GM21723 (cell line): Measurements from ENCODE around the gene NLGN1.
"Not testable (repeated sequence)": the region's sequence is repeated elsewhere in the genome, so short reads cannot be mapped to it uniquely, and the experiment has no call there.

Experiments used
- ATAC-seq: cut with Tn5 transposase; IDR thresholded peaks from one replicate; pipeline ENCODE4 v1.9.1; 2021; ENCODE audit warnings: mild to moderate bottlenecking, moderate library complexity; ENCODE audit not compliant: unreplicated experiment

The NLGN1 gene

DNA sequence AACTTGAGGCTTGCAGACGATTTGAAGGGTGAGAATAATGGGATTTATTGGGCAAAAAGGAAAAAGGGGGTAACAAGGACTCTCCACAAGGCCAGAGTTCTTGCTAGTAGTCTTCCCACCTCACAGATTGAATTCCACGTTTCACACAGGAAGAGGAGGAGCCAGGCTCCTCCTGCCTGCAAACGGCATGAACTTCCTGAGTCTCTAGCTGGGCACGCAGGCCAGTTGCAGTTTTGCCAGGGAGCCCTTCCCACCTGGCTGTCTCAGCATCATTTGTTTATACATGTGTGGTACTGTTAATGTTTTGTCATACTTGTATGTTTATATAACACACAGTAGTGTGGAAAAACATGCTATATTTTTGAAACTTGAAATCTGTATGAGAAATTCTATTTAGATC is 155.0 kb downstream of the NLGN1 start:
- no peak for ATAC-seq

- ATAC-seq, result peak; percentile 62
Measured at GRCh38 chr3:173553635-173554280, 156.2 kb downstream of the NLGN1 start.

DNA sequence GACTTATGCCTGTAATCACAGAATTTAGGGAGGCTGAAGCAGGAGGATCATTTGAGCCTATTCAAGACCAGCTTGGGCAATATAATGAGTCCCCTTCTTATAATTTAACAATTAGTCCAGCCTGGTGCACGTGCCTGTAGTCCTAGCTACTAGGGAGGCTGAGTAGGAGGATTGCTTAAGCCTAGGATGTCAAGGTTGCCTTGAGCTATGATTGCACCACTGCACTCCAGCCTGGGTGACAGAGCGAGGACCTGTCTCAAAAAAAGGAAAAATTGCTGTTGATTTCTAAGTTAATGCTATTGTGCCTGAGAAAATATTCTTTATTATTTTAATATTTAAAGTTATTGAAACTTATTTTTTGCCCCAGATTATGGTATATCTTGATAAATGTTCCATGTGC is 159.0 kb downstream of the NLGN1 start:
- no peak for ATAC-seq

DNA sequence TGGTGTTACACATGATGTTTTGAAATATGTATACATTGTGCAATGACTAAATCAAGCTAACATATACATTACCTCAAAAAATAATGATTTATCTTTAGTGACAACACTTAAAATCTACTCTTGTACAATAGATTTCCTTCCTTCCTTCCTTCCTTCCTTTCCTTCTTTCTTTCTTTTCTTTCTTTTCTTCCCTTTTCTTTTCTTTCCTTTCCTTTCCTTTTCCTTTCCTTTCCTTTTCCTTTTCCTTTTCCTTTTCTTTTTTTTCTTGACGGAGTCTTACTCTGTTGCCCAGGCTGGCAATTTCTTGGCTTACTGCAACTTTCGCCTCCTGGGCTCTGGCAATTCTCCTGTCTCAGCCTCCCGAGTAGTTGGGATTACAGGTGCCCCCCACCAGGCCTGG is 170.5 kb downstream of the NLGN1 start:
- ATAC-seq, result no peak

GRCh38 chr3:173568623-173569022 is 171.1 kb downstream of the NLGN1 start:
- no peak for ATAC-seq

DNA sequence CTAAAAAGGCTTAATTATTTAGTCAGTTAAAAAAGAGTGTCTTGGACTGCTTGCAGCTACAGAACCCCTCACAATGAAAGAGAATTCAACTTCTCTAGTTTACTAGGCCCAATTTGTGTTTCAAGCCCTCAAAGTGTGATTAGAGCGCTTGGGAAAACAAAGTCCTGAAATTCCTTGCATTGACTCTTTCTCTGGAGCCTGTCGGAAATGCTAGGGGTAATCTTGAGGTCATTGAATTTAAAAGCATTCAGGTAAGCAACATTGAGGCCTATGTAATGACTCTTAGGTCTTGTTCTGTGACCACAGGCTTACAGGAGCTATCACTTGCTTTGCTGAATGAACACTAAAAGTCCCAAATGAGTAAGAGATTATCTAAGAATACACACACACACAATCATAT is 186.0 kb downstream of the NLGN1 start:
- ATAC-seq, result no peak

DNA sequence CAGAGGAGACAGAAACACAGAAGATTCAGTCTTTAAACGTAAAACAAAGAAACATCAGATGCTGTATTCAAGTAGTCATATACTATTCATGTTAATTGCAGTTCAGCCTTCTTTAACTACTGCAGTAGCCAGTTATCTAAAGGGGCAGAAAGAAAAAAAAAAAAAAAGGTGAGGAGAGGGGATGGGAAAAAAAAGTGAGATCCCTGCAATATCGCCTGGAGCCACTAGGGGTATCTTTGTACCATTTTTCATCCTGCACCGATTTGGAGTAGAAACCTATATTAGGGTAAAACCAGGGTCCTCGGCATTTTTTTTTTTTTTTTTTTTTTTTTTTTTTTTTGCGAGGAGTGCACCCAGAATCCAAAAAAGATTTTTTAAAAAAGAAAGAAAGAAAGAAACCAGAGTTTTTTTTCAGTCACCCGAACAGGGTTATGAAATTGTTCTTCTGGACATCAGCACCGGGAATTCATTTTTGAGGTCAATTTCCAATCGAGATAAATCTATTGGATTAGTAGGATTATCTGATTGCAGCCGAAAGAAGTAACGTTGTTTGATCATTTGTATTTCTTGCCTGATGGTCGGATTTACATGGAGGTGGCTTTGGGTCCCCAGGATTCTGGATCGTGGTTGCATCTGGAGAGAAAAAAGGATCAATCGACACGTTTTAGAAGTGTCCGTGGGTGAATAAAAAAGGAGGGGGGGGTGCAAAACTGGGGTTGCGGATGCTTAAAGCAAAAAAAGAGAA is 186.7 kb downstream of the NLGN1 start:
- ATAC-seq, result no peak

GRCh38 chr3:173584838-173585831 is 187.6 kb downstream of the NLGN1 start:
- no peak for ATAC-seq

GRCh38 chr3:173586166-173586565 is 188.6 kb downstream of the NLGN1 start:
- ATAC-seq, result no peak

- ATAC-seq, result no peak
Measured at GRCh38 chr3:173587055-173587454, 189.5 kb downstream of the NLGN1 start.

GRCh38 chr3:173588556-173588955 is 191.0 kb downstream of the NLGN1 start:
- no peak for ATAC-seq

DNA sequence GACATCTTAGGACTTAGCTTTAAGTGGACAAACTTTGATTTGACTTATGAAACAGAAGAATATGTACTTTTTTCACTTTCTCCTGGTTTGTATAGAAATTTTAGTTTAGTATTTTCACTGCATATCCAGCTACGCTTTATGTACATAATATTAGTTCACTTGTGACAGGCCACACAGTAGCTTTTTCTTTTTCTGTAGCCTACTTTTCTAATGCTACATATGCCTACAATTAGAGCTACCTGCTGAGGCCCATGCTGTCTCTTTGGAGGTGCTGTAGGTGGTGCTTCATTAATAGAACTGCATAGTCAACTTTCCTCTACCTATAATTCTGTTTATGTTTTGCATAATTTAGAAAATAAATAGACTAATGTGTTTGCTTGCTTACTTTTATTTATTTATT is 191.6 kb downstream of the NLGN1 start:
- ATAC-seq, result no peak

DNA sequence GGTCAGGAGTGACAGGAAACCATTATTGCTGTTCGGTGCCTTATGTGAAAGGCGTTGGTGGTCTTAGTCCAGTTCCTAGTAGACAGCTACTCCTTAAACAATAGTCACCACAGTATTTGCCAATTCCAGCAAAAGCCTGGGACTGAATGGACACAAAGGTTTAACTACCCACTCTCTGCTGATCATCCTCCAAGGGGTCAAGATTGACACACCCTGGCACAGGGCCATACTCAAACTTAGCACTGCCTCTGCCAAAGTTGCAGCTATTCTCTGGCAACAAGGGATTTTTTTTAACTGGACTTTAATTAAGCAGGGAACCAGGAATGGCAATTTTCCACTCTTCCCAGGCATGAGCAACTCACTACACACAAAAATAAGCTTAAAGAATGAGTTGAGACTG is 193.9 kb downstream of the NLGN1 start:
- ATAC-seq, result no peak

- not testable (repeated sequence) for ATAC-seq
Measured at GRCh38 chr3:173594881-173595280, 197.3 kb downstream of the NLGN1 start.

- ATAC-seq, result no peak
Measured at GRCh38 chr3:173599673-173600072, 202.1 kb downstream of the NLGN1 start.

DNA sequence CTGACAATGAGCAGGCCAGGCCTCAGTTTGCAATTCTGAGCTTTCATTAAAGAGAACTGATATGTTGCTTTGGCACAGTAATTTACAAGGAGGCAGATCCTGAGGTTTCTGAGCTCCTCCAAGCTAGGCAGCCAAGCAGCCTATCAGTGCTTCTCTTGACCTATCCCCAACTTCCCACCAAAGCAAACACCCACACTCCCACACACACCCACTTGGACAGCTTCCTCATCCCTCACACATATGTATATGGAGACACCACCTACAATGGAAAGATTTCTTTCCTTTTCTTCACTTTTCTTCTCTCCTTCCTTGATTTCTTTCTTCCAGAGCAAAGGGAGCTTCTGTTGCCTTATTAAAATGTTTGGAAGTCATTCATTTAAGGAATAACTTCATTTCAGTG is 217.0 kb downstream of the NLGN1 start:
- no peak for ATAC-seq

DNA sequence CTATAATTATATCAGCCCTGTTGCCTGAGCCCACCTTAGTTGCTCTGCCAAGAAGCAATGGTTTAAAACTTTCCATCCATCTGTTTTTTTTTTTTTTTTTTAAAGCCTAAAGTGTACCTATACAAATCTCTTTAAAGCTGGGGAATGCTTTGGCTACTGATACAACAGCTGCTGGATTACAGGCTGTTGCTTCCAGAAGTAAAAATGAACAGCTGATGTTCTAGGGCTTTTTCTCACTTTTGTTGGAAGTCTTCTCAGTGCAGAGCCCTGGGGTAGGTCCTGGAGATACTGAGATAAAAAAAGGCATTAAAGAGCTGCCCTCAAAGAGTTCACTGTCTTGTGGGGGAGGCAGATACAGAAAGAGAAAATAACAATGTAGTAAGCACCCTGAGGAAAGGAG is 218.1 kb downstream of the NLGN1 start:
- ATAC-seq, result no peak

- ATAC-seq, result no peak
Measured at GRCh38 chr3:173617490-173617889, 219.9 kb downstream of the NLGN1 start.

DNA sequence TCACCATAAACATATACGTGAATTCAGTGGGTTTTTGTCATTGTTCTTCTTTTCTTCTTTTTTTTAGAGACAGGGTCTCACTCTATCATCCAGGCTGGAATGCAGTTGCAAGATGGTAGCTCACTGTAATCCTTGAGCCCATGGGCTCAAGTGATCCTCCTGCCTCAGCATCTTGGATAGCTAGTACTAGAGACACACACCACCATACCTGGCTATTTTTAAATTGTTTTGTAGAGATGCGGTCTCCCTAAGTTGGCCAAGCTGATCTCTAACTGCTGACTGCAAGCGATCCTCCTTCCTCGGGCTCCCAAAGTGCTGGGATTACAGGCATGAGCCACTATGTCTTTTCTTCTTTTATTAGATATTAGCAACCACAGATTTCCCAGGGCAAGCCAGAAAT is 220.6 kb downstream of the NLGN1 start:
- ATAC-seq, result no peak

DNA sequence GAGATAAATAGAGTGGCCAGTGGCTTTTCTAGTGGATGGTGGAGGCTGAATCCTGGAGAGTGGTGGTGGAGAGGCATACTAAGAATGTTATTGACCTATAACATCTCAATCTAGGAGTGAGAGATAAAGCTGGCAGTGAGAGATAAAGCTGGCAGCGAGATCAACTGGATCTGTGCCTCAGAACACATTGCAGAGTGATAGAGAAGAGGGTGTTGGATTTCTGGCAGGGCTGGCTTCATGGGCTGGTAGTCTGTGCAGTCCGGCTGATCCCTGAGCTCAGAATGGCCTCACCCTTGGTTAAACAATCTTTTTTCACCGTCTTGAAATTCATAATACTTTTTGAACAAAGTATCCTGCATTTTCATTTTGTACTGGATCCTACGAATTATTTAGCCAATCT is 221.2 kb downstream of the NLGN1 start:
- no peak for ATAC-seq

DNA sequence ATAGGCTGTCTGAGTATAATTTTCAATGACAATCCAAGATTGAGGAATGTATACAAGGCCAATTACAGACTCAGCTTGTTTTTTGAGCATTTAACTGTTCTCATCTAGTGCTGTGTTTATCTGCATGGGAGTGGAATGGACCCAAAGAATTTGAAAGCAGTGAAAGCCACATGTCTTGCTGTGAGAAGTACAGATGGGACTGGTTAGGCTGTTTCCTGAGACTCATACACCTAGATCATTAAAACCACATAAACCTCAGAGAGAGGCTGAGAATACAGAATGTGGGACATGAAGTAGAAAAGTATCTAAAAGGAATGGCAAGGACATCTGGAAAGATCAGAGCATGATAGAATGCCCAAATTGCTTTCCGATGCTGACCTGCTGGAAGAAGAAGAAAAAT is 224.6 kb downstream of the NLGN1 start:
- ATAC-seq, result no peak

- ATAC-seq, result no peak
Measured at GRCh38 chr3:173624086-173624485, 226.5 kb downstream of the NLGN1 start.
